Thyroid gland (tissue), 4 donors: Measurements from ENCODE around the gene PPP4R4. TPM values are rescaled to one million over a fixed set of nuclear protein-coding genes. Genes with fewer than 3 reads are reported as not detected.

Experiments
- DNase-seq, 2 donors: peaks; one replicate each; pipeline ENCODE4 v3.0.0-alpha.2; 2019
- H3K27ac ChIP-seq, 3 donors: fragments of 200-600 bp; sonication (generic); 1 replicate in 2 of 3; 2 replicates in 1 of 3; pipeline ENCODE4 v1.5.1; 2016 to 2019; ENCODE audit warnings: mild to moderate bottlenecking in 1 of 3, moderate library complexity in 1 of 3
- H3K27me3 ChIP-seq: fragments of 200-600 bp; sonication (generic); one replicate; pipeline ENCODE4 v1.5.1; 2019
- H3K36me3 ChIP-seq, 2 donors: fragments of 200-600 bp; sonication (generic); one replicate each; pipeline ENCODE4 v1.5.1; 2016 to 2019
- H3K4me1 ChIP-seq, 2 donors: fragments of 200-600 bp; sonication (generic); one replicate each; pipeline ENCODE4 v1.5.1; 2017 to 2019
- H3K4me3 ChIP-seq, 3 donors: fragments of 200-600 bp; sonication (generic); replicated peaks in 1 of 3; 1 replicate in 2 of 3; 2 replicates in 1 of 3; pipeline ENCODE4 v1.5.1; 2016; ENCODE audit warnings: mild to moderate bottlenecking in 1 of 3
- H3K9me3 ChIP-seq: fragments of 200-600 bp; sonication (generic); one replicate; pipeline ENCODE4 v1.5.1; 2017
- POLR2A ChIP-seq, 2 donors: fragments of 450-650 bp; IDR thresholded peaks; one replicate each; pipeline ENCODE4 v1.6.1; 2017; ENCODE audit warnings: antibody characterized with exemption in 2 of 2, mild to moderate bottlenecking in 2 of 2, moderate library complexity in 1 of 2
- WGBS, 2 donors: methylation state at CpG; one replicate each; pipeline ENCODE4 v1.1.5; 2017; 5-methylcytosine and 5-hydroxymethylcytosine counted together
- intact Hi-C: fragments of 100-400 bp; cut with DNase I; formaldehyde crosslinking; loops from one replicate; pipeline ENCODE4 v1.15.1; 2023
- total RNA-seq, 4 donors: library from RNA; depleted of rRNA; stranded (reverse); fragments of >200 nt; gene quantifications; one replicate each; pipeline ENCODE4 v1.2.3, GENCODE V29; 2016
- TF ChIP-seq, protein P1 (sequence below), 6 experiments: fragments of 200-600 bp in 3 of 6; fragments of 450-650 bp in 3 of 6; sonication (generic) in 3 of 6; IDR thresholded peaks; one replicate each; pipeline ENCODE4 v1.5.1; 2016 to 2019; ENCODE audit warnings: antibody characterized with exemption in 6 of 6, mild to moderate bottlenecking in 2 of 6, inconsistent platforms in 1 of 6, moderate library complexity in 1 of 6

PPP4R4 gene
- total RNA-seq, 4 donors from 2014 or later, result 0.45 to 16.2 (median 0.92) TPM

DNA sequence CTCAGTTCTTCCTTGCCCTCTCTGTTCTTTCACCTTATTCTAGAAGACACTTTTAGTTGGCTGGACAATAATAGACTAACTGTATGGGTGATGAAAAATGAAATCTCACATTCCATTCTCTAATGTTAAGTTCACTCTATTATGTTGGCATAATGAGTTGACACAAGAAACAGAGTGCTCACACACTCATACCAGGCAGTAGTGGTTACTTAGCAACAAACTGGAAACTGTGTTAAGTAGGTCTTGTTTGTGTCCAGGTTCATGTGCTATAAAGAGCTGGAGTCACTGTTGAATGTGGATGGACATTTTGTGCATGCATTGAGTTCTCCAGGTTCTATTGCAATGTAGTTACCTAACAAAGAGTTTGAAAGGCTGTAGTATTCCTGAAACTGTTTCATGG lies 16.9 kb upstream of the PPP4R4 start:
- DNase-seq, result no peak
- intact Hi-C loops, result no loop called here
- Histone ChIP-seq H3K36me3 (no peaks in the 10 kb centered on the region), H3K9me3 (no peaks in the 10 kb centered on the region), H3K4me1 (no peaks in the 10 kb centered on the region), H3K4me3 (no peak overlapping the region), H3K27me3 (no peaks in the 10 kb centered on the region), H3K27ac (no peak overlapping the region)
- no peak for TF ChIP-seq POLR2A (IDR thresholded peaks at IDR 0.05)
- TF ChIP-seq, protein P1, sequence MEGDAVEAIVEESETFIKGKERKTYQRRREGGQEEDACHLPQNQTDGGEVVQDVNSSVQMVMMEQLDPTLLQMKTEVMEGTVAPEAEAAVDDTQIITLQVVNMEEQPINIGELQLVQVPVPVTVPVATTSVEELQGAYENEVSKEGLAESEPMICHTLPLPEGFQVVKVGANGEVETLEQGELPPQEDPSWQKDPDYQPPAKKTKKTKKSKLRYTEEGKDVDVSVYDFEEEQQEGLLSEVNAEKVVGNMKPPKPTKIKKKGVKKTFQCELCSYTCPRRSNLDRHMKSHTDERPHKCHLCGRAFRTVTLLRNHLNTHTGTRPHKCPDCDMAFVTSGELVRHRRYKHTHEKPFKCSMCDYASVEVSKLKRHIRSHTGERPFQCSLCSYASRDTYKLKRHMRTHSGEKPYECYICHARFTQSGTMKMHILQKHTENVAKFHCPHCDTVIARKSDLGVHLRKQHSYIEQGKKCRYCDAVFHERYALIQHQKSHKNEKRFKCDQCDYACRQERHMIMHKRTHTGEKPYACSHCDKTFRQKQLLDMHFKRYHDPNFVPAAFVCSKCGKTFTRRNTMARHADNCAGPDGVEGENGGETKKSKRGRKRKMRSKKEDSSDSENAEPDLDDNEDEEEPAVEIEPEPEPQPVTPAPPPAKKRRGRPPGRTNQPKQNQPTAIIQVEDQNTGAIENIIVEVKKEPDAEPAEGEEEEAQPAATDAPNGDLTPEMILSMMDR (IDR thresholded peaks at IDR 0.05), result no peak

DNA sequence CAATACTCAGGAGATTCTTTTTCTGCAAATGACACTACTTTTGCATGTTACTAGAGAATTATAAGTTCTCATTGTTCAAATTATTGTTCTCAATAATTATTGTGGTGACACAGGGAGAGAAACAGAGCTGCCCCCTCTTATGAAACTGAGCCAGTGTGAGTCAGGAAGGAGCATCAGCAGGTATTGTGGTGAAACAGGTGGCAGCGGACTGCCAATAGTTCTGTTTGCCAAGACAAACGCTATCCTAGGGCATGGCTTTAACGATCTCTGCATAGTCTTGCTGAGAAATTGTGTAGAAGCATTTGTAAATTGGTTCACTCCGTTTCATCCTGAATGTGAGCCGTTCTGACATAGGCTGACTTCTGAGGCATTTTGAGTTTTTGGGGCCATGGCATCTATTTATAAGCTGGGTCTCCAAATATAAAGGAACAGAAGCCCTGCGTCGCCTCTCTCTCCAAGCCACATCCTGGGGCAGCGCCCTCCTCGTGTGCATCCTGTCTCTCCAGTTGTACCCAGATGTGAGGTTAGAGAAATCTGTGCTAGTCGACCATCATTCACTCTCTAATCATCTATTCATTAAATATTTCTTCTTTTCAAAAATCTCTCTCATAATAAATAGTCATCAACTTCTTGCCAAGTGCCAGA lies 15.8 kb upstream of the PPP4R4 start:
- TF ChIP-seq POLR2A (IDR thresholded peaks at IDR 0.05), result no peak
- TF ChIP-seq, protein P1 (IDR thresholded peaks at IDR 0.05), result no peak
- intact Hi-C loops, result no loop called here
- no peak for DNase-seq
- H3K36me3 ChIP-seq, result no peaks in the 10 kb centered on the region
- no peak overlapping the region for H3K27ac ChIP-seq
- no peaks in the 10 kb centered on the region for H3K9me3 ChIP-seq
- WGBS, 2 donors, result 70 to 74% methylated on average over 10 of the region's 10 CpGs
- no peak overlapping the region for H3K4me3 ChIP-seq
- no peaks in the 10 kb centered on the region for H3K4me1 ChIP-seq
- no peaks in the 10 kb centered on the region for H3K27me3 ChIP-seq

DNA sequence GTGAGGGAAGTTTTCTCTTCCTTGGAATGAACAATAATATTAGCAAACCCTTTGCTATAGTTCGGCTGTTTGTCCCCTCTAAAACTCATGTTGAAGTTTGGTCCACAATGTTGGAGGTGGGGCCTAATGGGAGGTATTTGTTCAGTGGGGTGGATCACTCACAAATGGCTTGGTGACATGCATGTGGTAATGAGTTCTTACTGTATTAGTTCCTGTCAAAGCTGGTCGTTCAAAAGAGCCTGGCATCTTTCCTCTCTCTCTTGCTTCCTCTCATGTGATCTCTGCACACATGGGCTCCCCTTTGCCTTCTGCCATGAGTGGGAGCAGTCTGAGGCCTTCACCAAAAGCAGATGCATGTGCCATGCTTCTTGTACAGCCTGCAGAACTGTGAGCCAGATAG lies 13.1 kb upstream of the PPP4R4 start:
- Histone ChIP-seq H3K9me3 (no peaks in the 10 kb centered on the region), H3K36me3 (no peaks in the 10 kb centered on the region), H3K4me3 (no peak overlapping the region), H3K27ac (no peak overlapping the region), H3K27me3 (no peaks in the 10 kb centered on the region), H3K4me1 (no peaks in the 10 kb centered on the region)
- intact Hi-C loops, result no loop called here
- no peak for DNase-seq
- 60% methylated on average over 2 of the region's 2 CpGs for WGBS, 2 donors
- TF ChIP-seq POLR2A (IDR thresholded peaks at IDR 0.05), result no peak
- TF ChIP-seq, protein P1 (IDR thresholded peaks at IDR 0.05), result no peak

DNA sequence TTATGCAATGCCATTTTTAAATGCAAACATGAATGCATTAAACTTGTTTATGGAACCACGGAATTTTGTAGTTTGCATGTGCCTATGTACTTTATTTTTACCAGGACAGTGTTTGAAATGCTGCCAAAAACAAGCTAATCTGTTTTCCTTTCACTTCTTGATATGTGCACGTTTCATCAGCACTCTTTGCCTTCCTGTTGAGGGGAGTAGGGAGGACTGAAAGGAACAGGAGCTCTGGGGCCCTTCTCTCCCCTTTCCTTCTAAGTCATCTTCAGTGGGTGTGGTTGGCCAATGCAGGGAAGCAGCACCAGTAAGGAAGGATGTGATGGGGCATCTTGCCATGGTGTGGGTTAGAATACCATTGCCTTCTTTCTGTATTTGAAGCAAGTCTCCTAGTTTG lies 12.1 kb upstream of the PPP4R4 start:
- intact Hi-C loops, result no loop called here
- no peaks in the 10 kb centered on the region for H3K4me1 ChIP-seq
- DNase-seq, result no peak
- no peak overlapping the region for H3K27ac ChIP-seq
- 3 to 8% methylated on average over 2 of the region's 2 CpGs for WGBS, 2 donors
- no peaks in the 10 kb centered on the region for H3K36me3 ChIP-seq
- H3K4me3 ChIP-seq, result no peak overlapping the region
- no peaks in the 10 kb centered on the region for H3K9me3 ChIP-seq
- TF ChIP-seq POLR2A (IDR thresholded peaks at IDR 0.05), result no peak
- TF ChIP-seq, protein P1 (IDR thresholded peaks at IDR 0.05), result no peak
- H3K27me3 ChIP-seq, result no peaks in the 10 kb centered on the region

DNA sequence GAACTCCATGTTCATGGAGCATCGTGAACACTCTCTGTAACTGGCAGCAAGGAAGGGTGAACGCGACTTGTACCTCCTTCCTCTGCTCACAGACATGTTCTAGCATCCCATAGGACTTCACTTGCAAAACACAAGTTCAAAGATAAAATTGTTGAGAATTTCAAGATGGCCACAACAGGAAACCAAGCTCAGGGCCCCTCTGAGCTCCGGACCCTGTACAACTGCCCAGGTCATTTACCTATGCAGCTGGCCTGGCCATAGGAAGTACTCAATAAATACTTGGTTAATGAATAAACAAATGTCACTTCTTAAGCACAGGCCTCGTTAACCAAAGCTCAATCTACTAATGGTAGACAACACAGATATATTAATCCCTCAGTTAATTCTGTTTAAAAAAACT lies 11.7 kb upstream of the PPP4R4 start:
- WGBS, 2 donors, result 90 to 96% methylated on average over 5 of the region's 5 CpGs
- no peak overlapping the region for H3K27ac ChIP-seq
- intact Hi-C loops, result no loop called here
- no peak for DNase-seq
- H3K27me3 ChIP-seq, result no peaks in the 10 kb centered on the region
- no peaks in the 10 kb centered on the region for H3K36me3 ChIP-seq
- H3K4me3 ChIP-seq, result no peak overlapping the region
- H3K9me3 ChIP-seq, result no peaks in the 10 kb centered on the region
- TF ChIP-seq, protein P1 (IDR thresholded peaks at IDR 0.05), result no peak
- no peak for TF ChIP-seq POLR2A (IDR thresholded peaks at IDR 0.05)
- H3K4me1 ChIP-seq, result no peaks in the 10 kb centered on the region
